Natural killer cell (primary cell): ENCODE data around the gene CCDC57. TPM values are rescaled to one million over a fixed set of nuclear protein-coding genes. Genes with fewer than 3 reads are reported as not detected.

Experiments
- ATAC-seq, 3 donors: fragments of 150-1000 bp in 2 of 3; fragments of 200-7000 bp in 1 of 3; cut with Tn5 transposase; 1 replicate in 1 of 3; 2 replicates in 2 of 3; pipeline ENCODE4 v1.10.0; 2021; ENCODE audit warnings: mild to moderate bottlenecking in 2 of 3, moderate library complexity in 2 of 3
- DNase-seq, 2 donors: peaks; one replicate each; pipeline versions ENCODE4 v3.0.0 to v3.0.0-alpha.2; 2013 to 2021; ENCODE audit warnings: mixed read lengths in 1 of 2
- H3K27ac ChIP-seq: one replicate; pipeline ENCODE4 v1.5.1; 2013; ENCODE audit warnings: mild to moderate bottlenecking, low read length
- H3K27me3 ChIP-seq: one replicate; pipeline ENCODE4 v1.6.1; 2013; ENCODE audit warnings: low read length; ENCODE audit not compliant: control insufficient read depth, insufficient read depth
- H3K36me3 ChIP-seq: one replicate; pipeline ENCODE4 v1.6.1; 2013; ENCODE audit warnings: low read length; ENCODE audit not compliant: control insufficient read depth, insufficient read depth
- H3K4me1 ChIP-seq: one replicate; pipeline ENCODE4 v1.6.1; 2013; ENCODE audit warnings: low read length; ENCODE audit not compliant: control insufficient read depth, insufficient read depth
- H3K4me3 ChIP-seq: one replicate; pipeline ENCODE4 v1.5.1; 2013; ENCODE audit warnings: low read length
- H3K9me3 ChIP-seq: one replicate; pipeline ENCODE4 v1.6.1; 2013; ENCODE audit warnings: low read length; ENCODE audit not compliant: control insufficient read depth, insufficient read depth
- H3K27ac Mint-ChIP-seq, 2 donors: one replicate each; pipeline ENCODE4 v1.8.0; 2022; ENCODE audit warnings: mild to moderate bottlenecking in 2 of 2, mixed read lengths in 2 of 2, moderate library complexity in 1 of 2
- H3K27me3 Mint-ChIP-seq, 2 donors: one replicate each; pipeline ENCODE4 v1.8.0; 2022; ENCODE audit warnings: low read depth in 2 of 2, mixed read lengths in 2 of 2
- H3K36me3 Mint-ChIP-seq: one replicate; pipeline ENCODE4 v1.8.0; 2022; ENCODE audit warnings: mixed read lengths
- H3K4me1 Mint-ChIP-seq, 2 donors: one replicate each; pipeline ENCODE4 v1.8.0; 2022; ENCODE audit warnings: mixed read lengths in 2 of 2
- H3K4me3 Mint-ChIP-seq: one replicate; pipeline ENCODE4 v1.8.0; 2022; ENCODE audit warnings: mild to moderate bottlenecking, moderate library complexity, mixed read lengths
- H3K9me3 Mint-ChIP-seq, 2 donors: one replicate each; pipeline ENCODE4 v1.8.0; 2022; ENCODE audit warnings: mixed read lengths in 2 of 2
- WGBS: methylation state at CpG from one replicate; pipeline ENCODE4 v1.1.7; 2013; ENCODE audit warnings: missing lambda C conversion rate; ENCODE audit not compliant: insufficient coverage; 5-methylcytosine and 5-hydroxymethylcytosine counted together
- intact Hi-C: fragments of 100-400 bp; cut with micrococcal nuclease; formaldehyde crosslinking; loops from one replicate; pipeline ENCODE4 v1.14.2; 2022
- total RNA-seq, 4 donors: library from RNA; stranded (reverse); fragments of 120-200 nt in 1 of 4; gene quantifications; one replicate each; pipeline versions ENCODE4 v1.2.3 to v1.2.4, GENCODE V29; 2013 to 2022
- TF ChIP-seq, protein P1 (sequence below): fragments of 200-600 bp; IDR thresholded peaks from one replicate; pipeline ENCODE4 v1.8.0; 2022; ENCODE audit warnings: antibody characterized with exemption

The CCDC57 gene
- total RNA-seq, 3 donors from 2014 or later (not counting 1 experiment from before 2014, with no cell fraction given) = 69.7 to 79.2 (median 75.1) TPM

DNA sequence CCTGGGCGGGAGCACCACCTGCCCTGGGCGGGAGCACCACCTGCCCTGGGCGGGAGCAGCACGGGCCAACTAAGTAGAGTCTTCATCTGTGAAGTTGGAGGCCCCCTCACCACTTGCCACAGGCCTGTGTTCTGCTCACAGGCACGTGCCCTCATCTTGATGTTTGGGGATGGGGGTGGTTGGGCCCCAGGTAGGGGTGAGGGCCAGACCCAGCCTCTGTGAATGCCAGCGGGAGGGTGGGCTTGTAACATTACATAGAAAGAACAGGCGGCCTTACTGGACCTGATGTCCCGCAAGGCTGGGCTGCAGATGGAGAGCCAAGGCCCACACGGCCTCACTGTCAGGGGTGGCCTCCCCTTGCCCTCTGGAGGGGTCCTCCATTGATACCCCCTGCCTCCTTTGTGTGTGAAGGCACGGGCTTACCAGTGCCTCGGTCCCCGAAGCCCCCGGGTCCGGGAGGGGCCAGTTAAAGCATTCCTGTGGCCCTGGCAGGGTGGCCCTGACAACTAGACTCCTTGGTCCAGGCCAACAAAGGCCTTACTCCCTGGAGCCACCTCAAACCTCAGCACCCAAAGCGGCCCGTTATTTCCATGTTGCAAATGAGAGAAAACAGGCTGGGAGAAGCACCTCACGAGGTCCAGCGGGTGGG is 15.1 kb upstream of the CCDC57 start:
- H3K9me3 Mint-ChIP-seq = no peaks in the 10 kb centered on the region
- peak overlapping the region; percentile 84 for H3K4me3 Mint-ChIP-seq
- intact Hi-C loops = no loop called here
- no peak for ATAC-seq
- DNase-seq = peak in 1 of 2 donors; percentile 47
- Histone ChIP-seq H3K4me1 (peaks cover 47% of the 10 kb centered on the region), H3K36me3 (no peaks in the 10 kb centered on the region), H3K27me3 (no peaks in the 10 kb centered on the region), H3K9me3 (no peaks in the 10 kb centered on the region), H3K27ac (peak overlapping the region; percentile 99), H3K4me3 (peak overlapping the region; percentile 75)
- TF ChIP-seq, protein P1, sequence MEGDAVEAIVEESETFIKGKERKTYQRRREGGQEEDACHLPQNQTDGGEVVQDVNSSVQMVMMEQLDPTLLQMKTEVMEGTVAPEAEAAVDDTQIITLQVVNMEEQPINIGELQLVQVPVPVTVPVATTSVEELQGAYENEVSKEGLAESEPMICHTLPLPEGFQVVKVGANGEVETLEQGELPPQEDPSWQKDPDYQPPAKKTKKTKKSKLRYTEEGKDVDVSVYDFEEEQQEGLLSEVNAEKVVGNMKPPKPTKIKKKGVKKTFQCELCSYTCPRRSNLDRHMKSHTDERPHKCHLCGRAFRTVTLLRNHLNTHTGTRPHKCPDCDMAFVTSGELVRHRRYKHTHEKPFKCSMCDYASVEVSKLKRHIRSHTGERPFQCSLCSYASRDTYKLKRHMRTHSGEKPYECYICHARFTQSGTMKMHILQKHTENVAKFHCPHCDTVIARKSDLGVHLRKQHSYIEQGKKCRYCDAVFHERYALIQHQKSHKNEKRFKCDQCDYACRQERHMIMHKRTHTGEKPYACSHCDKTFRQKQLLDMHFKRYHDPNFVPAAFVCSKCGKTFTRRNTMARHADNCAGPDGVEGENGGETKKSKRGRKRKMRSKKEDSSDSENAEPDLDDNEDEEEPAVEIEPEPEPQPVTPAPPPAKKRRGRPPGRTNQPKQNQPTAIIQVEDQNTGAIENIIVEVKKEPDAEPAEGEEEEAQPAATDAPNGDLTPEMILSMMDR = no peak
- H3K4me1 Mint-ChIP-seq = peaks cover 0 to 11% of the 10 kb centered on the region in 2 donors
- H3K27ac Mint-ChIP-seq = peak overlapping the region; percentile 78 to 90
- H3K27me3 Mint-ChIP-seq = no peaks in the 10 kb centered on the region
- no peaks in the 10 kb centered on the region for H3K36me3 Mint-ChIP-seq
- WGBS = 61% methylated on average over 16 of the region's 18 CpGs

DNA sequence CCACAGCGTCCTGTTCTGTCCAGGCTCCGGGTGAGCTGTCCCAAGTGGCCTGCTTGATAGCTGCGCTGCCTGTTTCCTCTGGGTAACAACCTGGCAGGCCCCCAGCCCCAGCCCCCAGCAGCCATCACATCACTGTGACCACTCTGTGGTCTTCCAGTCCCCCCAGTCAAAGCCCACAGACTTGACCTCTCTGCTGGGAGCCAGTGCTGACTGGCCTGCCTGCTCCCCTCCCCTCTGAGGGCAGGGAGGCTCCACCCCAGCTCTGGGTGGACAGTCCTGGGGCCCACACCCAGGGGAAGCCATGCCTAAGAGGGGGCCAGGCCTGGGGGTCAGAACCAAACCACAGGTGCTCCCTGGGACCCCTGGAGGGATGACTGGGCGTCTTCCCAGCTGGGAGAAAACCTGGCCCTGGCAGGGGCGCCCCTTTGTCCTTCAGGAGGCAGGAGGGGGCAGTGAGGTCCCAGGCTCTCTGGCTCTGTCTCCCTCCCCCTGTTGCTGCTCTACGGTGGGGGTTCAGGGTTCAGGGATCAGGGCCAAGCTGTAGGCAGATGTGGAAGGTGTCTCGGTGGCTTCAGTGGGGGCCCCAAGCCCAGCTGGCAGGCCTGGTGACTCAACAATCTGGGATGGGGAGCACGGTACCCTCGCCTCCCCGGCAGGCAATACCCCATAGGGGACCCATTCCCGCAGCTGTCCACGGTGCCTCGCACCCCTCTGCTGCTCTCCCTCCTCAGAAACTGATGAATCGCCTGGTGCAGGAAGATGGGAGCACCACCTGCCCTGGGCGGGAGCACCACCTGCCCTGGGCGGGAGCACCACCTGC is 14.4 kb upstream of the CCDC57 start:
- H3K27ac ChIP-seq = peak overlapping the region; percentile 99
- ATAC-seq = no peak
- WGBS = 89% methylated on average over 15 of the region's 16 CpGs
- Mint-ChIP-seq H3K4me1 (peaks cover 0 to 11% of the 10 kb centered on the region in 2 donors), H3K9me3 (no peaks in the 10 kb centered on the region), H3K36me3 (no peaks in the 10 kb centered on the region), H3K27me3 (no peaks in the 10 kb centered on the region), H3K4me3 (peak overlapping the region; percentile 21), H3K27ac (peak overlapping the region; percentile 78 to 90)
- no peak for DNase-seq
- H3K4me1 ChIP-seq = peaks cover 43% of the 10 kb centered on the region
- no peaks in the 10 kb centered on the region for H3K36me3 ChIP-seq
- no peaks in the 10 kb centered on the region for H3K27me3 ChIP-seq
- intact Hi-C loops = no loop called here
- no peaks in the 10 kb centered on the region for H3K9me3 ChIP-seq
- TF ChIP-seq, protein P1 = no peak
- no peak overlapping the region for H3K4me3 ChIP-seq

DNA sequence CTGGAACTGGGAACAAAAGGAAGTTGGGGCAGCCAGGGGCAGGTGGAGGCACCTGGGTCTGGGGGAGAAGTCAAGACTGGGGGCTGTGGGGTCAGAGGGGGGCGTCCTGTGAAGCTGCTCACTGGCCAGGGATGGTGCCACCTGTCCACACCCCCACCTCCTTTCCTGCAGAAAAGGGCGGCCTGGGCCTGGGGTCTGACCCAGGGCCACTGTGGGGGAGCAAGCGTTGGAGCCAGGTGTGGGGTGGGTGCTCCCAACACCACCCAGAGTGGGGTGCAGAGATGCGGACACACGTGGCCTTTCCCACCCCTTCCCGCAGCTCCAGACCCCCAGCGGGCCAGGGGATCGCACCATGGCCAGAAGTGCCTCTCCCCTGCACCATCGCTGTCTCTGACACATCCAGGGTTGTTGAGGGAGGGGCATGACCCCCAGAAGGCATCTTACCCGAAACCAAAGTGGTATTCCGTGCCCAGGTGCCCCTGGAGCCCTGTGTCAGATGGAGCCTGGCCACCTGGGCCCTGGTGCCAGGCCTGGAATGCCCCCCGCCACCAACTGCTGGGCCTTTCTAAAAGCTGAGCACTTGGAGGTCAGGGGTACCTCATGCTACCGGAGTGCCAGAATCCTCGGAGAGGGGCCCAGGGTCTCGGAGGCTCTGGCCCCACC is 13.6 kb upstream of the CCDC57 start:
- TF ChIP-seq, protein P1 = no peak
- no peaks in the 10 kb centered on the region for H3K9me3 ChIP-seq
- H3K27ac ChIP-seq = no peak overlapping the region
- no peaks in the 10 kb centered on the region for H3K36me3 ChIP-seq
- Mint-ChIP-seq H3K36me3 (no peaks in the 10 kb centered on the region), H3K4me3 (no peak overlapping the region), H3K9me3 (no peaks in the 10 kb centered on the region), H3K4me1 (peaks cover 0 to 11% of the 10 kb centered on the region in 2 donors), H3K27ac (peak overlapping the region in 1 of 2 donors; percentile 38), H3K27me3 (no peaks in the 10 kb centered on the region)
- DNase-seq (no peak), ATAC-seq (no peak)
- no peaks in the 10 kb centered on the region for H3K27me3 ChIP-seq
- WGBS = 91% methylated on average over 15 of the region's 15 CpGs
- intact Hi-C loops = no loop called here
- H3K4me3 ChIP-seq = no peak overlapping the region
- H3K4me1 ChIP-seq = peaks cover 35% of the 10 kb centered on the region
